Activated CD4-positive, alpha-beta T cell treated with anti-CD3 and anti-CD28 coated beads, Interleukin-2, amount 10 ng/mL, durations not matched to agents 7 days and 5 days (primary cell): Measurements from ENCODE around the gene SERTAD3. TPM values are rescaled to one million over a fixed set of nuclear protein-coding genes. Genes with fewer than 3 reads are reported as not detected.
"Not testable (repeated sequence)": the region's sequence is repeated elsewhere in the genome, so short reads cannot be mapped to it uniquely, and the experiment has no call there.

Source experiments
- CTCF ChIA-PET: fragments of 350-600 bp; sonication (Branson Sonifier 250); formaldehyde crosslinking; loops from one replicate; lab custom pipeline; 2021; ENCODE audit warnings: antibody characterized with exemption; lab: Charles Lee
- POLR2A ChIA-PET: fragments of 350-600 bp; sonication (Branson Sonifier 250); formaldehyde crosslinking; loops from one replicate; lab custom pipeline; 2021; ENCODE audit warnings: antibody characterized with exemption; lab: Charles Lee
- DNase-seq: peaks from one replicate; pipeline ENCODE4 v3.0.0-alpha.2; 2020
- H3K27ac Mint-ChIP-seq: one replicate; pipeline ENCODE4 v1.8.0; 2021; ENCODE audit warnings: mild to moderate bottlenecking, moderate library complexity, mixed read lengths
- H3K27me3 Mint-ChIP-seq: one replicate; pipeline ENCODE4 v1.8.0; 2021; ENCODE audit warnings: mixed read lengths
- H3K36me3 Mint-ChIP-seq: one replicate; pipeline ENCODE4 v1.8.0; 2021; ENCODE audit warnings: low read depth, mixed read lengths
- H3K4me1 Mint-ChIP-seq: one replicate; pipeline ENCODE4 v1.8.0; 2021; ENCODE audit warnings: mixed read lengths
- H3K4me3 Mint-ChIP-seq: one replicate; pipeline ENCODE4 v1.8.0; 2021; ENCODE audit warnings: mild to moderate bottlenecking, moderate library complexity, mixed read lengths
- H3K9me3 Mint-ChIP-seq: one replicate; pipeline ENCODE4 v1.8.0; 2021; ENCODE audit warnings: mixed read lengths
- total RNA-seq, 2 experiments: library from RNA; stranded (reverse); gene quantifications; one replicate each; pipeline ENCODE4 v1.2.3, GENCODE V29; 2021

Gene SERTAD3
- total RNA-seq, 2 experiments from 2014 or later, result 10.6 to 10.9 TPM

DNA sequence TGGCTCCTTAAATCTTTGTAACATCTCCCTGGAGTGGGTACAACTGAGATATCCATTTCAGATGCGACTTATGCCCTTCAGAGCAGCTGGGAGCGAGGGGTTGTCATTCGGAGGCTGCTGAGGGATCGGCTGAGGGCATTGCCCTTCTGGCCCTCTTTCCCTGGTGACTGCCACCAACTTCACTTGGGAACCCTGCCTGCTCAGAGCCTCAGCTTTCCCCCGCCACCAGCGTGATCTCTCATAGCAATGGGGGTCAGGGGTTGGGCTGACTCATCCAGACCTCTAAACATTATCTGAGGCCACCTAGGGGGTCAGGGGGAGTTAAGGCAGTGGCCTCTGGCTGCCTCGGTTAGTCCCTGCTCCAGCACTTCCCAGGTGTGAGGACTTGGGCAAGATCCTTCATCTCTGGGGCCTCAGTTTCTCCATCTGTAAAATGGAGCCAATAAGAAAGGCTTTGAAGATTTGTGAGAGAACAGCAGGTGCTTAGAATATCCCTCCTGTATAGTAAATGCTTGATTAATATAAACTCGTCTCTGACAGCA is 32.1 kb downstream of the SERTAD3 start:
- no peak for DNase-seq
- ChIA-PET CTCF (interaction anchor here (0.6 to 3.8 kb wide), 4 partner anchors 9 to 240 kb away, joined by 3 to 19 read pairs (median 4); partner anchors contain the start of genes C19orf47 and PLD3), POLR2A (no interaction called here)
- Mint-ChIP-seq H3K4me3 (no peak overlapping the region), H3K36me3 (no peaks in the 10 kb centered on the region), H3K4me1 (peaks cover 22% of the 10 kb centered on the region), H3K27ac (no peak overlapping the region), H3K27me3 (no peaks in the 10 kb centered on the region), H3K9me3 (no peaks in the 10 kb centered on the region)

DNA sequence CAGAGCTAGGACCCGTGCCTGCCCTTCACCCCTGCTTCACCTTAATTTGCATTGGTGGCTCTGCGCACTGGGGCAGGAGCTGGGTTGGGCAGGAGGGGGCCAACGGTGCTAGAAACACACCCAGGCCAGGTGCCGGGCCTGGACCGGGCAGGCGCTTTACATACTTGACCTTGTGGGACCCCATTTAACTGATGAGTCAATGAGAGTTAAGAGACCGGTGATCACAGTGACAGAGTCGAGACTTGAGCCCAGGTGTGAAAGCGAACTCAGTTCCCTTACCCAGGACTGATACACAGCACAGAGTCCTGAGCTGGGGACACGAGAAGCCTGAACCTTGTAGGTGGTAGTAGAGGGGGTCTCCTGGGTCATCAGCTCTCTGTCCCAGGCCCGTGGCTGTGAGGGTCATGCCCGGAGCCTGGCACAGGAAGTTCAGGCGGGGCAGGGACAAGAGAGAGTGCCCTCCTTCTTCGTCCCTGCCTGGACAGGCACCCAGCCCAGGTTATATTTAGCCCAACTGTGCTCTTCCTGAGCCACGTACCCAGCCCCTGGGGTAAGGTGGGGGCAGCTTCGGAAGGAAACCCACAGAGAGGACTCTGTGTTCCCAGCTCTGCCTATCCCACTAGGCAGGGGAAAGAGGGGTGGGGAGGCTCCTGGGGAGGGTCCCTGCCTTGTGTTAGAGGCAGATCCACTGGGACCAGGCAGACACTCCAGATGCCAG is 32.9 kb downstream of the SERTAD3 start:
- CTCF ChIA-PET, result interaction anchor here (0.8 to 3.8 kb wide), 2 partner anchors 9 to 63 kb away, joined by 3 to 19 read pairs; partner anchors contain the start of genes C19orf47 and PLD3
- no peaks in the 10 kb centered on the region for H3K9me3 Mint-ChIP-seq
- POLR2A ChIA-PET, result no interaction called here
- H3K4me3 Mint-ChIP-seq, result no peak overlapping the region
- H3K27ac Mint-ChIP-seq, result no peak overlapping the region
- H3K27me3 Mint-ChIP-seq, result no peaks in the 10 kb centered on the region
- no peak for DNase-seq
- H3K4me1 Mint-ChIP-seq, result peaks cover 16% of the 10 kb centered on the region
- no peaks in the 10 kb centered on the region for H3K36me3 Mint-ChIP-seq

DNA sequence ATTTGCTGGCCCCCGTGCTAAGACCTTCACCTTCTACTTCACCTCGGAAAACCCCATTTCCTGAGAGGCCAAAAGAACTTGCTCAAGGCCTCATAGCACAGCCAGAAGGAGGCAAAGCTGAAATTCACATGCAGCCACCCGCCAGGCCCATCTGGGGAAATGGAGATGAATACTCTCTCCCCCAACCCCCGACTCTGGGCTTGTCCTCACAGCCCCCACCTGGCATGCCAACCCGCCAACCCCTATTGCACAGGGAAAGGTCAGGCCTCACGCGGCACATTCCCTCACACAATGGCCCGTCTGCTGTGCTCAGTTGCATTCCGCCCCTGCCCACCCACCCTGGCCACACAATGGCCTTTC is 34.1 kb downstream of the SERTAD3 start:
- H3K27me3 Mint-ChIP-seq, result no peaks in the 10 kb centered on the region
- no peaks in the 10 kb centered on the region for H3K36me3 Mint-ChIP-seq
- H3K4me3 Mint-ChIP-seq, result no peak overlapping the region
- no peak overlapping the region for H3K27ac Mint-ChIP-seq
- peaks cover 11% of the 10 kb centered on the region for H3K4me1 Mint-ChIP-seq
- no peak for DNase-seq
- H3K9me3 Mint-ChIP-seq, result no peaks in the 10 kb centered on the region
- ChIA-PET POLR2A (no interaction called here), CTCF (interaction anchor here (3.8 kb wide), 1 partner anchor 11 kb away, joined by 19 read pairs; no protein-coding TSS in a partner anchor)

GRCh38 chr19:40408598-40408925 is 35.6 kb downstream of the SERTAD3 start:
- H3K36me3 Mint-ChIP-seq, POLR2A ChIA-PET, H3K27ac Mint-ChIP-seq, H3K4me3 Mint-ChIP-seq, H3K27me3 Mint-ChIP-seq, DNase-seq, H3K9me3 Mint-ChIP-seq: not testable (repeated sequence)
- H3K4me1 Mint-ChIP-seq, result peaks cover 20% of the 10 kb centered on the region
- CTCF ChIA-PET, result interaction anchor here (1.2 kb wide), 1 partner anchor 12 kb away, joined by 4 read pairs; no protein-coding TSS in a partner anchor

DNA sequence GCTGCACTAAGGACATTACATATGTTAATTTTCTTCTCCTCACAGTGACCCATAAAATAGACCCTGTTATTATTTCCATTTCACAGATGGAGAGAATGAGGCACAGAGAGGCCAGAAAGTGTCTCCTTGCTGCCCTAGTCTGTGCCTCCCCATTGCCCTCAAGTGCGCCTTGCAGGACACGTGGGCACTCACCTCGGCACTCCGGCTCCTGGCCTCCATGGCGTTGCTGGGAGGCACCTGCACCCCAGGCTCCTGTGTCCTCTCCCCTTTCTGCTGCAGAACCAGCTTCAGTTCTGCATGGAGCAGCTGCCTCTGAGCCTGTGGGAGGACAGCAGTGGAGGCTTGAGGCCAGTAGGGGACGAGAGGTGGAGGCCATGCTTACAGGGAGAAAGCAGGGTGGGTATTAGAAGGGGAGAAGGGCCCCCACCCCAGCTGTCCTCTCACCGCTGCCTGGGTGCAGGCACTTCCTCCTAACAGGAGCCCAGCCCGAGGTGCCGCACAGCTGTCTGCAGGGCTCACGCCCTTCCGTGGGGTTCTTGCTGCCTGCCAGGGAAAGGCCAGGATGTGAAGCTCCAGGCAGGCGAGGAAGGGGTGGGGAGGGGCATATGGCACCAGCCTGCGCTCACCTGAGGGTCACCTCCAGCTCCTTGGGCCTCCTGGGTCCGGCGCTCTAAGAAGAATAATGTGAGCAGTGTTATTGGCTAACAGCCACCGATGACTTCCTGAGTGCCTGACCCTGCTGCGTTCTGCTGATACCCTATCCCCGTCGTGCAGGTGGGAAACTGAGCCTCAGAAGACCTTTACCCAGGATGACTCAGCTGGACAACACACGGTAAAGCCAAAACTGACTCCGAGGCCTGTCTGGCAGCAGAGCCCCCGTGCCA is 36.2 kb downstream of the SERTAD3 start:
- Mint-ChIP-seq H3K27ac (no peak overlapping the region), H3K4me3 (no peak overlapping the region), H3K36me3 (no peaks in the 10 kb centered on the region), H3K4me1 (peaks cover 25% of the 10 kb centered on the region), H3K9me3 (no peaks in the 10 kb centered on the region), H3K27me3 (no peaks in the 10 kb centered on the region)
- POLR2A ChIA-PET, result no interaction called here
- DNase-seq, result no peak
- CTCF ChIA-PET, result interaction anchor here (0.6 to 1.4 kb wide), 5 partner anchors 8 to 1037 kb away, joined by 3 to 5 read pairs (median 5); no protein-coding TSS in a partner anchor

DNA sequence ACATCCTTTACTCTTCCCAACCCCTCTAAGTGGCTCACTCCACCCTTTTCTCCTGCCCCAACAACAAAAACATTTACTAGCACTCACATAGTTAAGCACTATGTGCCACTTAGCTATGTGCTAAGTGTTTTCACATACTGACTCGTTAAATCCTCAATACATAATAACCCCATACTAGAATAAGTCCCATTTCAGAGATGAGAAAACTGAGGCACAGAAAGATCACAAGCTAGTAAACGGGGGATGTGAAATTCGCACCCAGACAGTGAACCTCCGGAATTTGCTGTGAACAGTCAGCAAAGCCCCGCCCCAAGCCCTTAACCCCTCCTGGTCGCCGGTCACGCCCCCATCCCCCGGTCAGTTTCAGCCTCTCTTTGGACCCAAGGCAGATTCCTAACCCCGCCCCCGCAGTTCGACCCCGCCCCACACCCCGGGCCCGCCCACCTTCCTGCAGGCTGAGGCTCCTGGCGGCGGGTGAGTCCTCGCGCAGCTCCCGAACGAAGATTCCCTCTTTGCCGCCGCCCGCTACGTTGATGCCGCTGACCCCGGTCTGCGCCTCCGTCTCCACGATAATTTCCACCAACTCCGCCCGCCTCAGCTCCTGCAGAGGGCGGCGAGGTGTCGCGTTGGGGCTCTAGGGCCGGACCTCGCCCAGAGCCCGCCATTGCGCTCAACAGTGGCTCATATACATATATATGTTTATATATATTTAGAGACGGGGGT is 40.7 kb downstream of the SERTAD3 start:
- Mint-ChIP-seq H3K4me1 (peaks cover 37% of the 10 kb centered on the region), H3K27ac (peak overlapping the region; percentile 88), H3K9me3 (no peaks in the 10 kb centered on the region), H3K4me3 (peak overlapping the region; percentile 78), H3K36me3 (no peaks in the 10 kb centered on the region), H3K27me3 (no peaks in the 10 kb centered on the region)
- CTCF ChIA-PET, result interaction anchor here (0.6 to 2.2 kb wide), 4 partner anchors 8 to 98 kb away, joined by 3 to 5 read pairs (median 4); no protein-coding TSS in a partner anchor
- POLR2A ChIA-PET, result interaction anchor here (0.6 kb wide), 1 partner anchor 59 kb away, joined by 5 read pairs; no protein-coding TSS in a partner anchor
- DNase-seq, result peak; percentile 84

- no peak overlapping the region for H3K27ac Mint-ChIP-seq
- H3K9me3 Mint-ChIP-seq, result no peaks in the 10 kb centered on the region
- no peak overlapping the region for H3K4me3 Mint-ChIP-seq
- ChIA-PET POLR2A (no interaction called here), CTCF (interaction anchor here (0.6 kb wide), 1 partner anchor 9 kb away, joined by 3 read pairs; no protein-coding TSS in a partner anchor)
- H3K4me1 Mint-ChIP-seq, result peaks cover 29% of the 10 kb centered on the region
- no peak for DNase-seq
- H3K27me3 Mint-ChIP-seq, result no peaks in the 10 kb centered on the region
- no peaks in the 10 kb centered on the region for H3K36me3 Mint-ChIP-seq
Observed at GRCh38 chr19:40400559-40400958, 43.6 kb downstream of the SERTAD3 start.

- Mint-ChIP-seq H3K4me1 (peaks cover 17% of the 10 kb centered on the region), H3K9me3 (no peaks in the 10 kb centered on the region), H3K27ac (no peak overlapping the region), H3K36me3 (no peaks in the 10 kb centered on the region), H3K27me3 (no peaks in the 10 kb centered on the region), H3K4me3 (no peak overlapping the region)
- ChIA-PET CTCF (no interaction called here), POLR2A (no interaction called here)
- peak; percentile 66 for DNase-seq
Observed at GRCh38 chr19:40398417-40399131, 45.6 kb downstream of the SERTAD3 start.

- ChIA-PET CTCF (no interaction called here), POLR2A (no interaction called here)
- Mint-ChIP-seq H3K4me1 (peaks cover 9% of the 10 kb centered on the region), H3K36me3 (no peaks in the 10 kb centered on the region), H3K27ac (no peak overlapping the region), H3K4me3 (no peak overlapping the region), H3K9me3 (no peaks in the 10 kb centered on the region), H3K27me3 (no peaks in the 10 kb centered on the region)
- DNase-seq, result no peak
Observed at GRCh38 chr19:40397568-40397906, 46.6 kb downstream of the SERTAD3 start.

DNA sequence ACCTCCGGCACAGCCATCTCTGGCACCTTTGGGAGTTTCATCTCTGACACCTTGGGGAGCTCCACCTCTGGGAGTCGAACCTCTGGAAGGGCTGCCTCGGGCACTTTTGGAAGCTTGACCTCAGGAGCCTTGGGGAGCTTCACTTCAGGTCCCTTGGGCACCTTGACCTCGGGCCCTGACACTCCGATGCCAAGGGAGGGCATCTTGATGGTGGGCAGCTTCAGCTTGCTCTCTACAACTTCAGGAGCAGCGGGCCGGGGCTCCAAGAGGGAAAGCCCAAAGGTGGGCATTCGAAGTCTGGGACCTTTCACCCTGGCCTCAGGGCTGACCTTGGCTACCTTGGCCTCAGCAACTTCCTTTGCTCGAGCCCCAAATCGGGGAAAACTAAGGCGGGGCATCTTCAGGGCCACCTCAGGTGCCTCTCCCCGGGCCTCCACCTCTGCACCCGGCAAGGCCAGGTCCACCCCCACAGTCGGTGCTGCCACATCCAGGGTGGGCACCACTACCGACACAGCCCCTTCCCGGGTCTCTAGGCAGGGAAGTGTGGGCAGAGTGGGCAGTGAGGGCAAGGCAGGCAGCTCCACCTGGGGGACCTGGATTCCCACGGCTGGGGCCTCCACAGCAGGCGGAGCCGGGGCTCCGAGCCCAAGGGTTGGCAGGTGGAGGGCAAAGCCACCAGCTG is 47.1 kb downstream of the SERTAD3 start:
- POLR2A ChIA-PET, result no interaction called here
- no peak for DNase-seq
- no peaks in the 10 kb centered on the region for H3K27me3 Mint-ChIP-seq
- H3K9me3 Mint-ChIP-seq, result no peaks in the 10 kb centered on the region
- H3K36me3 Mint-ChIP-seq, result no peaks in the 10 kb centered on the region
- no peak overlapping the region for H3K27ac Mint-ChIP-seq
- H3K4me3 Mint-ChIP-seq, result no peak overlapping the region
- CTCF ChIA-PET, result interaction anchor here (2.7 kb wide), 1 partner anchor 24 kb away, joined by 9 read pairs; no protein-coding TSS in a partner anchor
- peaks cover 9% of the 10 kb centered on the region for H3K4me1 Mint-ChIP-seq

DNA sequence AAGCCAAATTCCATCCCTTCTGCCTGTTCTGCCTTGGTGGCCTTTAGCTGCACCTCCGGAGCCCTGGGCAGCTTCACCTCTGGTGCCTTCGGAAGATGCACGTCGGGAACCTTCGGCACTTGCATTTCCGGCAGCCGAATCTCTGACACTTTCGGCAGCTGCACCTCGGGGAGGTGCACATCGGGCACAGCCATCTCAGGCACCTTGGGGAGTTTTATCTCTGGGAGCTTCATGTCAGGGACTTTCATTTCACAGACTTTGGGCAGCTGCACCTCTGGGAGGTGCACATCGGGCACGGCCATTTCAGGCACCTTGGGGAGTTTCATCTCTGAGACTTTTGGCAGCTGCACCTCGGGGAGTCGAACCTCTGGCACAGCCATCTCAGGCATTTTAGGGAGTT is 48.2 kb downstream of the SERTAD3 start:
- H3K27me3 Mint-ChIP-seq, result no peaks in the 10 kb centered on the region
- no peak overlapping the region for H3K4me3 Mint-ChIP-seq
- no peak for DNase-seq
- H3K4me1 Mint-ChIP-seq, result peaks cover 9% of the 10 kb centered on the region
- no peaks in the 10 kb centered on the region for H3K9me3 Mint-ChIP-seq
- H3K36me3 Mint-ChIP-seq, result no peaks in the 10 kb centered on the region
- ChIA-PET CTCF (interaction anchor here (0.6 to 2.7 kb wide), 4 partner anchors 8 to 183 kb away, joined by 3 to 9 read pairs (median 4); no protein-coding TSS in a partner anchor), POLR2A (no interaction called here)
- no peak overlapping the region for H3K27ac Mint-ChIP-seq
